Rectal smooth muscle tissue (tissue), 1 donor: ENCODE measurements around the gene FOXA1.
"Not testable (repeated sequence)": the region's sequence is repeated elsewhere in the genome, so short reads cannot be mapped to it uniquely, and the experiment has no call there.

Experiments used
- H3K27ac ChIP-seq: one replicate; pipeline ENCODE4 v1.7.0; 2013; ENCODE audit warnings: low read depth, low read length, inconsistent platforms
- H3K27me3 ChIP-seq: one replicate; pipeline ENCODE4 v1.7.0; 2013; ENCODE audit warnings: low read length; ENCODE audit not compliant: control insufficient read depth, insufficient read depth
- H3K36me3 ChIP-seq: one replicate; pipeline ENCODE4 v1.7.0; 2013; ENCODE audit warnings: low read length; ENCODE audit not compliant: control insufficient read depth, insufficient read depth
- H3K4me1 ChIP-seq: one replicate; pipeline ENCODE4 v1.7.0; 2013; ENCODE audit warnings: low read length; ENCODE audit not compliant: control insufficient read depth, insufficient read depth
- H3K4me3 ChIP-seq: one replicate; pipeline ENCODE4 v1.7.0; 2013; ENCODE audit warnings: low read length
- H3K9ac ChIP-seq: one replicate; pipeline ENCODE4 v1.7.0; 2013; ENCODE audit warnings: low read length

FOXA1 gene

GRCh38 chr14:37555596-37555995 lies 39.5 kb downstream of the FOXA1 start:
- not testable (repeated sequence) for H3K4me1 ChIP-seq, H3K27ac ChIP-seq, H3K9ac ChIP-seq, H3K4me3 ChIP-seq, H3K36me3 ChIP-seq, H3K27me3 ChIP-seq

GRCh38 chr14:37553935-37554550 lies 41.0 kb downstream of the FOXA1 start:
- H3K9ac ChIP-seq, result no peak overlapping the region
- no peaks in the 10 kb centered on the region for H3K4me1 ChIP-seq
- no peak overlapping the region for H3K27ac ChIP-seq
- no peaks in the 10 kb centered on the region for H3K27me3 ChIP-seq
- no peak overlapping the region for H3K4me3 ChIP-seq
- H3K36me3 ChIP-seq, result no peaks in the 10 kb centered on the region

DNA sequence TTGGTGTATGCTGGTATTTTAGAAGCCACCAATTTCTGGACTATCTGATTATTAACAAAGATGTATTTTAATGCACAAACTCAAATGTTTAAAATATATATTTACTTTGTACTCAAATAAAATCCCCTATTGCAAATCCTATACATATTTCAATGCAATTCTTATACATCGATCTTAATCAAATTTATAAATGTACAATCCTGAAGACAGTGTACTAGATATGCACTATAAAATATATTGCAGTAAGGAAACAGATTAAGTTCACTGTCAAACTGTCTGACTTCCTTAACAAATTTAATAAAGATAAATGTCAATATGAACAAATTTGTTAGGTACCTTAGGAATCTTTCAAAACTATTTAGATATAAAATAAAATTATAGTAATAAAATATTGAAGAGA lies 43.9 kb downstream of the FOXA1 start:
- Histone ChIP-seq H3K27ac (no peak overlapping the region), H3K4me1 (no peaks in the 10 kb centered on the region), H3K4me3 (no peak overlapping the region), H3K27me3 (no peaks in the 10 kb centered on the region), H3K36me3 (no peaks in the 10 kb centered on the region), H3K9ac (no peak overlapping the region)

DNA sequence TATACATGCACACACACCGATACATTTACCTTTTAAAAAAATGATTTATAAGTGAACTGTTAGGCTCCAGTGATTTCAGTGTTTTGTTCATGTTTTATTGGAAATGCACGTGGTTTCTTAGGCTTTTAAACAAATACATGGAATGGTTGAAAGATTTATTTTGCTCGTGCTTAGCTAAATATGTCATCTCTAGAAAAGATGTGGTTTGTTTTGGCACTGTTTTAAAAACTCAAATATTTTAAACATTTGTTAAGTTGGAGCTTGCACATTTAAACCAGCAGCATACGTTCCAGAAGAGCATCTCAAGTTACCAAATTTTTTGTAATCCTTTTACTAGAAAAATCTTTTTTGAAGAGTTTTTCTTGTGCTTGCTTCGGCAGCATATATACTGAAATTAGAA lies 44.5 kb downstream of the FOXA1 start:
- H3K36me3 ChIP-seq, result no peaks in the 10 kb centered on the region
- no peak overlapping the region for H3K4me3 ChIP-seq
- no peaks in the 10 kb centered on the region for H3K4me1 ChIP-seq
- H3K27me3 ChIP-seq, result no peaks in the 10 kb centered on the region
- no peak overlapping the region for H3K9ac ChIP-seq
- no peak overlapping the region for H3K27ac ChIP-seq

DNA sequence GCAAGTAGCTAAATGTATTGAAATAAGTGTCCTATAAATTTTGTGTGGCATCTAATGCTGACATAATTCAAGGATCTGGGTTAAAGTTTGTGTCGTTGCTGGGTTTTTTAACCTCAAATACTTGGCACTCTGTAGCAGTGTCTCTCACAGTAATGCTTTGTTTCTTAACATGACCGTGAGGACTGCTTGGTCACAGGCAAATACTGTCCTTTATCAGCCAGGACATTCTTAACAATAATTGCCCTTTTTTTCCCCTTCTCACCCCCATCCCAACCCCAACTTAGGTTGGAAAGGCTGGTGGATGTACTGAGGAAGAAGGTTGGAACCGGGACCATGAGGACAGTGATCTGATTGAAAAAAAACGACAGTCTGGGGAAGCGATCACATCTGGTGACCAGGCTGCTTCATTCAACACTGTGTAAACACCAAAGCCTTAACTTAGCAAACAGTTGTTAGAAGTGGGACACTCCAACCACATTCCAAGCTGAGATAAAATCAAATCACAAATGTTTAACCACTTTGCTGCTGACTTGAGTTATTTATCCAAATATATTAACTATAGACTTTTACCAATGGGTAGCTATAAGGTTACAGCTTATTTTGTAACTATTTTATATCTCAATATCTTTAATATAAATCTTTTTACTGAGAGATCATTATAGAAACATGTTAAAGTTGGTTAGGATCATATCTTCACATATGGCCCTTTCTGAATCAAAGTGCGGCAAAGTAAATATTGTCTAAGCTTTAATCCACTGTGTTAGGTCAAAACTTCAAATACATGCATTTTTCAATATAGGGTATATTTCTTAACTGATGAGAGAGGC lies 48.2 kb downstream of the FOXA1 start:
- Histone ChIP-seq H3K9ac (no peak overlapping the region), H3K4me3 (no peak overlapping the region), H3K27ac (no peak overlapping the region), H3K36me3 (no peaks in the 10 kb centered on the region), H3K4me1 (no peaks in the 10 kb centered on the region), H3K27me3 (no peaks in the 10 kb centered on the region)

DNA sequence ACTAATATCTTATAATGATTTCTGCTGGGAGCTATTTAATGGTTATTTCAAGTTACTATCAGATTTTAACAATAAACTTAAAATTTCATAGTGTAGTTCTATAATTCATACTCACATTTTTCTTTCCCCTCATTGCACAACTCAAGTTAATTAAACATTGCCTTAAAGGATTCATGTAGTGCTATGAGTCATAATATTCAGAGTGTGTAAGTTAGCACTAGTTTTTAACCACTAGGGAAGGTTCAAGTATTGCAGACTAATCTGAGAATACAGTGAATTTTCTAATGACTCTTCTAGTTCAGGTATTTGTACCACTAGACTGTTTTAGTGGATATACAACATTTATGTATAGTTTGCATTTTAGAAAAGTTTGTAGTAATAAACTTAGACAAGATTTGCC lies 49.9 kb downstream of the FOXA1 start:
- Histone ChIP-seq H3K4me1 (no peaks in the 10 kb centered on the region), H3K4me3 (no peak overlapping the region), H3K9ac (no peak overlapping the region), H3K27me3 (no peaks in the 10 kb centered on the region), H3K36me3 (no peaks in the 10 kb centered on the region), H3K27ac (no peak overlapping the region)

DNA sequence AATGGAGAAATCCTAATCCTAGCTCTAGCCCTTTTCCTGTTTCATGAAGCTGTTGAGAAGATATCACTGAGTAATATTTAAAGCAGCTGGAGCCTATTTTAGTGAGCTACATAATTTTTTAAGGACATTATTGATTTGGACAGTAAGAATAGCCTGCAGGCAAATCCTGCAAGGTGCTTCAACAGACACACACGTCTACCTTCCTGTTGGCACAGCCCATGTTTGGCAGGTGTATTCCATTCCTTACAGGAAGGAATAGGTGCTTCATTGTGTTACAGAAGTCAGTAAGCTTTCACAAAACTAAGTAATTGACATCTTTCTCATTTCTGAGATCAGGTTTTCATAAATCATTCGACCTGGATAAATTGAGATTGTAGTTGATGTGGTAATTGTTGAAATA lies 50.6 kb downstream of the FOXA1 start:
- Histone ChIP-seq H3K36me3 (no peaks in the 10 kb centered on the region), H3K27ac (no peak overlapping the region), H3K4me3 (no peak overlapping the region), H3K4me1 (no peaks in the 10 kb centered on the region), H3K9ac (no peak overlapping the region), H3K27me3 (no peaks in the 10 kb centered on the region)

DNA sequence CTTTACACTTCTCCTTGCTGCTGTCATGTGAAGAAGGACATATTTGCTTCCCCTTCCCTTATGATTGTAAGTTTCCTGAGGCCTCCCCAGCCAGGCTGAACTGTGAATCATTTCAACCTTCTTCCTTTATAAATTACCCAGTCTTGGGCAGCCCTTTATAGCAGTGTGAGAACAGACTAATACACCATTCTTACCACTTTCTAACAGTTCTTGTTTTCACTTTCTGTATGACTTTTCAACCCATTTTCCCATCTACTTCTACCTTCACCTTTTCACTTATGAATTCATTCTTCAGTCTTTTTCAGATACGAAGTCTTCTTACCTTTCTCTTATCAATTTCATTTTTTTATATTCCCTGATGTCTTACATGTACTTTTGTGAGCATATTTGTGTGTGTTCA lies 55.1 kb downstream of the FOXA1 start:
- no peak overlapping the region for H3K4me3 ChIP-seq
- no peak overlapping the region for H3K27ac ChIP-seq
- no peaks in the 10 kb centered on the region for H3K27me3 ChIP-seq
- H3K36me3 ChIP-seq, result no peaks in the 10 kb centered on the region
- no peak overlapping the region for H3K9ac ChIP-seq
- H3K4me1 ChIP-seq, result no peaks in the 10 kb centered on the region
